SH-SY5Y (cell line): ENCODE results near the gene ARHGAP6.

Source experiments
- GATA2 ChIP-seq: IDR thresholded peaks from 2 replicates; pipeline ENCODE4 v1.6.1; 2011; ENCODE audit warnings: mild to moderate bottlenecking, low read depth, low read length
- GATA3 ChIP-seq: IDR thresholded peaks from 2 replicates; pipeline ENCODE4 v1.6.1; 2011; ENCODE audit warnings: low read depth, mild to moderate bottlenecking, low read length, moderate library complexity

GRCh38 chrX:11265352-11265751, 400.4 kb downstream of the ARHGAP6 start:
- TF ChIP-seq GATA2 (no peak), GATA3 (no peak)
